MV-4-11 (cell line): ENCODE measurements around the gene UBR1.
"Not testable (repeated sequence)": the region's sequence is repeated elsewhere in the genome, so short reads cannot be mapped to it uniquely, and the experiment has no call there.

Experiments used
- DNase-seq: peaks from one replicate; lab custom pipeline; 2025; lab: John Stamatoyannopoulos, UW

The UBR1 gene

GRCh38 chr15:43056696-43057095 is 49.1 kb downstream of the UBR1 start:
- no peak for DNase-seq

GRCh38 chr15:43052860-43053259 is 53.0 kb downstream of the UBR1 start:
- DNase-seq: no peak

GRCh38 chr15:43048935-43049334 is 56.9 kb downstream of the UBR1 start:
- DNase-seq: no peak

- no peak for DNase-seq
These were observed 59.4 kb downstream of the UBR1 start for GRCh38 chr15:43046484-43046883.

GRCh38 chr15:43042885-43043284 is 63.0 kb downstream of the UBR1 start:
- DNase-seq: no peak

- not testable (repeated sequence) for DNase-seq
These were observed 64.8 kb downstream of the UBR1 start for GRCh38 chr15:43041085-43041484.

GRCh38 chr15:43035240-43035639 is 70.6 kb downstream of the UBR1 start:
- DNase-seq: not testable (repeated sequence)

GRCh38 chr15:43029476-43029875 is 76.4 kb downstream of the UBR1 start:
- peak; percentile 13 for DNase-seq

GRCh38 chr15:43025150-43025549 is 80.7 kb downstream of the UBR1 start:
- no peak for DNase-seq

- DNase-seq: not testable (repeated sequence)
These were observed 91.2 kb downstream of the UBR1 start for GRCh38 chr15:43014671-43015070.

GRCh38 chr15:43009206-43009605 is 96.6 kb downstream of the UBR1 start:
- DNase-seq: no peak

- DNase-seq: no peak
These were observed 97.7 kb downstream of the UBR1 start for GRCh38 chr15:43008150-43008549.

GRCh38 chr15:43007551-43007950 is 98.3 kb downstream of the UBR1 start:
- DNase-seq: no peak

- no peak for DNase-seq
These were observed 98.8 kb downstream of the UBR1 start for GRCh38 chr15:43006991-43007390.

GRCh38 chr15:43004886-43005595 is 100.8 kb downstream of the UBR1 start:
- not testable (repeated sequence) for DNase-seq

- no peak for DNase-seq
These were observed 106.5 kb downstream of the UBR1 start for GRCh38 chr15:42999201-42999779.

GRCh38 chr15:42996871-42997270 is 109.0 kb downstream of the UBR1 start:
- no peak for DNase-seq

GRCh38 chr15:42994546-42994945 is 111.3 kb downstream of the UBR1 start:
- no peak for DNase-seq

GRCh38 chr15:42992626-42993025 is 113.2 kb downstream of the UBR1 start:
- DNase-seq: no peak

- DNase-seq: no peak
These were observed 119.0 kb downstream of the UBR1 start for GRCh38 chr15:42986693-42987342.

GRCh38 chr15:42984493-42985034 is 121.3 kb downstream of the UBR1 start:
- DNase-seq: no peak

- not testable (repeated sequence) for DNase-seq
These were observed 126.7 kb downstream of the UBR1 start for GRCh38 chr15:42979113-42979512.
